ENCODE results near the gene AGL. TPM values are rescaled to one million over a fixed set of nuclear protein-coding genes. Genes with fewer than 3 reads are reported as not detected.

The AGL gene
- polyA plus RNA-seq, 2 of the 4 experiments (the other 2 are of a cell fraction): 5.5 to 7.4 TPM

DNA sequence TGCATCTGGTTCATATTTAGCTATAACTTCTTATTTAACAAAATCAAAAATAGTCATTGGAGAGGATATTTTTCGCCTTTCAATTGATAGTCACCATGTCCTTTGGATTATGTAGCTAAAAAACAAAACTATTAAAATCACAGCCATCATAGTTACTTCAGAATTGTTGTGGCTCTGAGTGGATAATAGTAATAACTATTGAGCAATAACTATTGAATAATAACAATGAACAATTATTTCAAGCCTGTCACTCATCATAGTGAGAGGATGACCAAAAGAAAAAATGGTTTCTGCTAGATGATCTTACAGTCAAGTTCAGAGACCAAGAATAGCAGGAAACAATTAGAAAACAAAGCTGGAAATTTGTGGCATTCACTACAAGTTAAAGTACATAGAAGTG is 38.4 kb upstream of the AGL start:
- FAIRE-seq (no peak), ATAC-seq (no peak), DNase-seq (ENCODE audit: low read depth in 1 of 2, low spot score in 1 of 2) (no peak)
- H3K27ac ChIP-seq: no peak overlapping the region
- TF ChIP-seq, protein P1, sequence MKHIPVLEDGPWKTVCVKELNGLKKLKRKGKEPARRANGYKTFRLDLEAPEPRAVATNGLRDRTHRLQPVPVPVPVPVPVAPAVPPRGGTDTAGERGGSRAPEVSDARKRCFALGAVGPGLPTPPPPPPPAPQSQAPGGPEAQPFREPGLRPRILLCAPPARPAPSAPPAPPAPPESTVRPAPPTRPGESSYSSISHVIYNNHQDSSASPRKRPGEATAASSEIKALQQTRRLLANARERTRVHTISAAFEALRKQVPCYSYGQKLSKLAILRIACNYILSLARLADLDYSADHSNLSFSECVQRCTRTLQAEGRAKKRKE (CRISPR knock-in tag; IDR thresholded peaks at IDR 0.05; ENCODE audit: low read depth): no peak
- TF ChIP-seq HOXB5 (CRISPR knock-in tag; IDR thresholded peaks at IDR 0.05) (no peak), TP53 (CRISPR knock-in tag; IDR thresholded peaks at IDR 0.05) (no peak), KDM1A (IDR thresholded peaks at IDR 0.05; ENCODE audit: low read depth) (no peak), POLR2AphosphoS2 (conservative IDR thresholded peaks at IDR 0.05; ENCODE audit: low read length) (no peak), E2F6 (IDR thresholded peaks at IDR 0.05; ENCODE audit: borderline replicate concordance, low read depth) (no peak), ESRRA (IDR thresholded peaks at IDR 0.05; ENCODE audit: borderline replicate concordance, low read length) (no peak), CBX8 (IDR thresholded peaks at IDR 0.05) (no peak), NR3C1 (IDR thresholded peaks at IDR 0.05) (no peak), HOXA7 (CRISPR knock-in tag; IDR thresholded peaks at IDR 0.05) (no peak), EP300 (IDR thresholded peaks at IDR 0.05) (no peak), CEBPB (IDR thresholded peaks at IDR 0.05) (no peak)
- ChIA-PET POLR2A (no interaction called here), CTCF (interaction anchor here (1.1 to 1.4 kb wide), 3 partner anchors 648 to 652 kb away, joined by 4 to 8 read pairs (median 6); no protein-coding TSS in a partner anchor)
- H3K4me1 ChIP-seq: no peaks in the 10 kb centered on the region
- WGBS (ENCODE audit: missing lambda C conversion rate): 78% methylated on average over 1 of the region's 1 CpG
- H3K9me3 ChIP-seq: no peaks in the 10 kb centered on the region
- H3K4me3 ChIP-seq: no peak overlapping the region
- no peak overlapping the region for H3K4me2 ChIP-seq

- no peak for FAIRE-seq
- H3K4me2 ChIP-seq: no peak overlapping the region
- no peak for ATAC-seq
- WGBS (ENCODE audit: missing lambda C conversion rate): 60% methylated on average over 3 of the region's 3 CpGs
- no peak for DNase-seq (ENCODE audit: low read depth in 1 of 2, low spot score in 1 of 2)
- TF ChIP-seq HDAC2 (IDR thresholded peaks at IDR 0.05): no peak
- TF ChIP-seq GATA3 (IDR thresholded peaks at IDR 0.05; ENCODE audit: borderline replicate concordance): no peak
- no peak for TF ChIP-seq USF2 (IDR thresholded peaks at IDR 0.05)
- no peak for TF ChIP-seq RFX5 (IDR thresholded peaks at IDR 0.05)
- TF ChIP-seq ELK1 (IDR thresholded peaks at IDR 0.05; ENCODE audit: low read depth, low read length): no peak
- TF ChIP-seq POLR2A (IDR thresholded peaks at IDR 0.05; ENCODE audit: low read length): no peak
- TF ChIP-seq NR3C1 (IDR thresholded peaks at IDR 0.05): no peak
- no peak for TF ChIP-seq CBX8 (IDR thresholded peaks at IDR 0.05)
- no peak for TF ChIP-seq MYC (IDR thresholded peaks at IDR 0.05; ENCODE audit: borderline replicate concordance, low read length)
- TF ChIP-seq HEYL (CRISPR knock-in tag; IDR thresholded peaks at IDR 0.05): no peak
- TF ChIP-seq MAX (IDR thresholded peaks at IDR 0.05): no peak
- no peak for TF ChIP-seq PBX3 (IDR thresholded peaks at IDR 0.05)
- no peak for TF ChIP-seq REST (IDR thresholded peaks at IDR 0.05)
- no peak for TF ChIP-seq ZSCAN20 (CRISPR knock-in tag; IDR thresholded peaks at IDR 0.05)
- no peak for TF ChIP-seq HES2 (IDR thresholded peaks at IDR 0.05)
- TF ChIP-seq, protein P1 (CRISPR knock-in tag; IDR thresholded peaks at IDR 0.05; ENCODE audit: low read depth): no peak
- H3K4me1 ChIP-seq: no peaks in the 10 kb centered on the region
- H3K27ac ChIP-seq: no peak overlapping the region
- no peaks in the 10 kb centered on the region for H3K9me3 ChIP-seq
- no peak overlapping the region for H3K4me3 ChIP-seq
- ChIA-PET POLR2A (no interaction called here), CTCF (no interaction called here)
Measured at GRCh38 chr1:99814373-99814900, 35.7 kb upstream of the AGL start.
